GM23248 (cell line): ENCODE results near the gene CRYBA4.

ENCODE experiments used
- EZH2 ChIP-seq: fragments of 200-600 bp; sonication (generic); IDR thresholded peaks from 2 replicates; pipeline ENCODE4 v1.6.1; 2018; ENCODE audit warnings: antibody characterized with exemption, mild to moderate bottlenecking; ENCODE audit not compliant: insufficient read depth, poor library complexity, severe bottlenecking
- EZH2phosphoT487 ChIP-seq: fragments of 200-600 bp; sonication (generic); IDR thresholded peaks from 2 replicates; pipeline ENCODE4 v1.6.1; 2018; ENCODE audit warnings: antibody characterized with exemption, moderate library complexity, mild to moderate bottlenecking, low read depth; ENCODE audit not compliant: insufficient read depth

DNA sequence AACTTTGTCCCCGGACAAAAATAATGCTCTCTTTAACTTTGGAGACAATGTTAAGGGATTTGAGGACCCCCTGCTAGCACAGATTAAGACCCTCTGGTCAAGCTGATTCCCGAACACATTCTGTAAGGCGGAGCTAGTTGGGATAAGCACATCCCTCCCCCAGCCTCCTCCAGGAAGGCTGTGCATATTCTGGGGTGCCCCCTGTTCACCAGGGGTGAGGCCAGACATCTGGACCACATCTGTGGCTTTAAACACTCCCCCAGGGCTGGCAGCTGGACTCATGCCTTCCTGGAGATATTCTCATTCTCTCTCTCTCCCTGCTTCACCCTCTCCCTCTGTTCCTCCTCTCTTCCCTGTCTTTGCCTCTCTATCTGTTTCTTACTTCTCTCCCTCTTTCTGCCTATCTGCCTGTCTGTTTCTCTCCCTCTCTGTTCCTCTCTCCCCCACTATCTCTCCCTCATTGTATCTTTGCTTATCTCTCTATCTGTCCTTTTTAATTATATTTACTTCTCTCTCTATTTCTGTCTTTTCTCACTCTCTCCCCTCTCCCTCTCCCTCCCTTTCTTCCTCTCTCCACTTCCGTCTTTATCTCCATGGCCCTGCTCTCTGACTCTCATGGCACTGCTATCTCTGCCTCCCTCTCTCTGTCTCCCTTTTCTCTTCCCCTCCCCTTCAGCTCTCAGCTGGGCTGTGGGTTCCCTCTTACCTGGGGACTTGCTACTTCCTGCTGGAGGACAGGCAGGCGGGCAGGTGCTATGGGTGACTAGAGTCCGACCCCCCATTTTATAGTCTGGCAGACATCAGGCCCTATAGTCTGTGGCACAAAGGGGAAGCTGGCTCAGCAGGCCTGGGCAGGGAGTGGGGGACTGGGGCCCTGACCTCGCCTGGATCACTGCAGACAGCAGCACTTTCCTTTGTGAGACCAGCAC is 4.2 kb upstream of the CRYBA4 start, which contains the start of gene CRYBB1:
- TF ChIP-seq EZH2phosphoT487 (no peak), EZH2 (no peak)
